SK-N-MC (cell line): ENCODE results near the gene ENKUR.
"Not testable (repeated sequence)": the region's sequence is repeated elsewhere in the genome, so short reads cannot be mapped to it uniquely, and the experiment has no call there.

ENCODE experiments used
- DNase-seq: peaks from one replicate; pipeline ENCODE4 v3.0.0-alpha.2; 2011; ENCODE audit warnings: low read depth, low spot score
- H3K27ac ChIP-seq: fragments of 200-600 bp; sonication (generic); 2 replicates; pipeline ENCODE4 v1.5.1; 2016; ENCODE audit warnings: mixed run types
- H3K36me3 ChIP-seq: fragments of 200-600 bp; sonication (generic); 2 replicates; pipeline ENCODE4 v1.6.1; 2017; ENCODE audit warnings: antibody characterized with exemption, low read length, mixed read lengths; ENCODE audit not compliant: insufficient read depth
- H3K4me3 ChIP-seq: fragments of 200-600 bp; sonication (generic); 2 replicates; pipeline ENCODE4 v1.5.1; 2016
- H3K9ac ChIP-seq: fragments of 200-600 bp; sonication (generic); 2 replicates; pipeline ENCODE4 v1.8.0; 2017; ENCODE audit warnings: mixed run types, mixed read lengths; ENCODE audit not compliant: insufficient read length
- H3K9me3 ChIP-seq: fragments of 200-600 bp; sonication (generic); 2 replicates; pipeline ENCODE4 v1.6.1; 2017; ENCODE audit warnings: low read depth, mild to moderate bottlenecking, antibody characterized with exemption, low read length, moderate library complexity, mixed read lengths
- EZH2 ChIP-seq: fragments of 200-600 bp; sonication (generic); IDR thresholded peaks from one replicate; pipeline ENCODE4 v1.6.1; 2017; ENCODE audit warnings: antibody characterized with exemption
- FOXP2 ChIP-seq: optimal IDR thresholded peaks from 2 replicates; pipeline ENCODE3; 2011; ENCODE audit warnings: mild to moderate bottlenecking, moderate library complexity; ENCODE audit not compliant: insufficient read depth; ENCODE audit errors: extremely low read length, control extremely low read depth
- POLR2AphosphoS5 ChIP-seq: IDR thresholded peaks from 2 replicates; pipeline ENCODE4 v1.6.1; 2012; ENCODE audit warnings: mild to moderate bottlenecking, low read depth, low read length, borderline replicate concordance

The ENKUR gene

GRCh38 chr10:24961582-24961981 is 54.4 kb downstream of the ENKUR start:
- H3K9me3 ChIP-seq: no peaks in the 10 kb centered on the region
- no peak overlapping the region for H3K27ac ChIP-seq
- H3K9ac ChIP-seq: no peak overlapping the region
- no peak for DNase-seq
- H3K4me3 ChIP-seq: no peak overlapping the region
- TF ChIP-seq EZH2: no peak
- TF ChIP-seq POLR2AphosphoS5: no peak
- no peak for TF ChIP-seq FOXP2
- H3K36me3 ChIP-seq: no peaks in the 10 kb centered on the region

- no peaks in the 10 kb centered on the region for H3K9me3 ChIP-seq
- H3K9ac ChIP-seq: no peak overlapping the region
- H3K4me3 ChIP-seq: no peak overlapping the region
- no peak for DNase-seq
- H3K36me3 ChIP-seq: no peaks in the 10 kb centered on the region
- H3K27ac ChIP-seq: no peak overlapping the region
- TF ChIP-seq POLR2AphosphoS5 (no peak), FOXP2 (no peak), EZH2 (no peak)
Measured at GRCh38 chr10:24959382-24959730, 56.6 kb downstream of the ENKUR start.

- no peaks in the 10 kb centered on the region for H3K9me3 ChIP-seq
- no peak overlapping the region for H3K27ac ChIP-seq
- no peak overlapping the region for H3K4me3 ChIP-seq
- no peaks in the 10 kb centered on the region for H3K36me3 ChIP-seq
- no peak overlapping the region for H3K9ac ChIP-seq
- TF ChIP-seq POLR2AphosphoS5 (no peak), EZH2 (no peak), FOXP2 (no peak)
- no peak for DNase-seq
Measured at GRCh38 chr10:24958721-24959381, 57.1 kb downstream of the ENKUR start.

GRCh38 chr10:24958091-24958720 is 57.8 kb downstream of the ENKUR start:
- DNase-seq: no peak
- TF ChIP-seq FOXP2 (no peak), EZH2 (no peak), POLR2AphosphoS5 (no peak)
- H3K36me3 ChIP-seq: no peaks in the 10 kb centered on the region
- no peak overlapping the region for H3K9ac ChIP-seq
- no peak overlapping the region for H3K27ac ChIP-seq
- H3K9me3 ChIP-seq: no peaks in the 10 kb centered on the region
- no peak overlapping the region for H3K4me3 ChIP-seq

GRCh38 chr10:24957624-24958051 is 58.3 kb downstream of the ENKUR start:
- H3K9me3 ChIP-seq, H3K9ac ChIP-seq, H3K36me3 ChIP-seq, H3K27ac ChIP-seq, H3K4me3 ChIP-seq, DNase-seq: not testable (repeated sequence)

GRCh38 chr10:24953675-24954074 is 62.3 kb downstream of the ENKUR start:
- Histone ChIP-seq H3K36me3 (no peaks in the 10 kb centered on the region), H3K27ac (peak overlapping the region; percentile 62; the same call in 1 of the 2 replicates), H3K9me3 (no peaks in the 10 kb centered on the region), H3K4me3 (no peak overlapping the region), H3K9ac (peak overlapping the region; percentile 5)
- no peak for DNase-seq
- no peak for TF ChIP-seq EZH2

GRCh38 chr10:24952707-24953645 is 63.0 kb downstream of the ENKUR start:
- Histone ChIP-seq H3K36me3 (no peaks in the 10 kb centered on the region), H3K4me3 (peak overlapping the region; percentile 58), H3K9ac (peak overlapping the region; percentile 5), H3K9me3 (no peaks in the 10 kb centered on the region), H3K27ac (peak overlapping the region; percentile 62; the same call in 1 of the 2 replicates)
- no peak for DNase-seq
- no peak for TF ChIP-seq EZH2
- TF ChIP-seq POLR2AphosphoS5: peak; percentile 37; the same call in 1 of the 2 replicates
- TF ChIP-seq FOXP2: no peak

GRCh38 chr10:24952143-24952706 is 63.7 kb downstream of the ENKUR start, which contains the start of gene PRTFDC1:
TSS of gene PRTFDC1 (minus strand) at chr10:24952606. CDS start at chr10:24952575, 31 bp downstream.
- peak within 1 kb of the TSS; percentile 5 for H3K9ac ChIP-seq
- no peak for DNase-seq
- no peaks in the 10 kb centered on the region for H3K36me3 ChIP-seq
- TF ChIP-seq FOXP2: no peak
- no peak for TF ChIP-seq EZH2
- no peak for TF ChIP-seq POLR2AphosphoS5
- peak within 1 kb of the TSS; percentile 58 for H3K4me3 ChIP-seq
- no peaks in the 10 kb centered on the region for H3K9me3 ChIP-seq
- peak within 1 kb of the TSS; percentile 62; the same call in 1 of the 2 replicates for H3K27ac ChIP-seq
